Measurements from ENCODE around the gene MAST3.
"Not testable (repeated sequence)": the region's sequence is repeated elsewhere in the genome, so short reads cannot be mapped to it uniquely, and the experiment has no call there.

The MAST3 gene

DNA sequence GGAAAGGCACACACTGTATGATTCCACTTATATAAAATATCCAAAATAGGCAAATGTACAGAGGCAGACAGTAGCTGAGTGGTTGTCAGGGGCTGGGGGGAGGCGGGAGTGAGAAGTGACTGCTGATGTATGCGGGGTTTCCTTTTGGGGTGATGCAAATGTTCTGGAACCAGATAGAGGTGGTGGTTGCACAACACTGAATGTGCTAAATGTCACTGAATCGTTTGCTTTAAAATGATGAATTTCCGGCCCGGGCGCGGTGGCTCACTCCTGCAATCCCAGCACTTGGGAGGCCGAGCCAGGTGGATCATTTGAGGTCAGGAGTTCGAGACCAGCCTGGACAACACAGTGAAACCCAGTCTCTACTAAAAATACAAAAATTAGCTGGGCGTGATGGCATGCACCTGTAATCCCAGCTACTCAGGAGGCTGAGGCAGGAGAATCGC lies 8.5 kb upstream of the MAST3 start:
- peak; percentile 58 to 63 for DNase-seq

- DNase-seq, result no peak
Measured at GRCh38 chr19:18089726-18090125, 7.9 kb upstream of the MAST3 start.

DNA sequence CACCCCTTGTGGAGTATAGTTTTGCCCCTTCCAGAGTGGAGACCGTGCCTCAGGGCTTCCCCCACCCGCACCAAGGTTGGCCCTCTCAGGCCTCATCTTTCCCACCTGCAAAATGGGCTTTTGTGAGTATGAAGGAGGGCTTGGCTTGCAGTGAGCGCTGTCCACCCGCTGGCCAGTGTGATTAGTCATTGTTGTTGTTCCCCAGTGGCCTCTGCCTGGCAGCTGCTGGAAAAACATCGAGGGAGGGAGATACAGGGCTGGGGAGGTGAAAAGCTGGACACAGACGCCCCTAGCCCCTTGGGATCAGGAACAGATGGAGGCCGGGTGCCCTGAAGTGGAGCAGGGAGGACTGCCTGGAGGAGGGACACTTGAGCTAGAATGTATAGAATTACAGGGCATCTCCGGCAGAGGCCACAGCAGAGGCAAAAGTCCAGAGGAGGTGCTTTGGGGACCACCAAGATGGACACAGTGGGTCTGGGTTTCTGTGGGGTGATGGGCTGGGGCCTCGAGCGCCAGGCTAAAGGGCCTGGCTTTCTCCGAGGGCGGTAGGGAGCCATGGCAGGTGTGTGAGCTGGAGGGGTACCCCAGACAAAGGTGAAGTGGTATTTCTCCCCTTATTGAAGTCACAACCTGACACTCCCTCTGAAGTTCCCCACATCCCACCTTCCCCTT lies 6.9 kb upstream of the MAST3 start:
- DNase-seq, result no peak

DNA sequence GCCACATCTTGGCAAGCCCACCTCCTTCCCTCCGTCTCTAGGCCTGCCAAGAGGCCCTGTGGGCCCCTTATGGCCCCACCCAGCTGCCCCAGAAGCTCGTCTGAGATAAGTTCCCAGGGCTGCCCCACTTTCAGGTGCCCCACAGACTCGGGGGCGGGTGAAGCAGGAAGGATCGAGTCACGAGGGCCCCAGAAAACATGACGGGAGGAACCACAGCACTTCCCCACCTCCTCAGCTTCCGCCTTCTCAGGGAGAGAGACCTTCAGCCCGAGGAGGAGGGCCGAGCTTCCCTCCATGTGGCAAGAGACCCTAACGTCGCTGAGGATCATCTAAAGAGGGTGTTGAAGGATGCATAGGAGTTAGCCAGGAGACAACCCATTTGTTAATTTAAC lies 6.4 kb upstream of the MAST3 start:
- DNase-seq, result peak; percentile 85 to 88

DNA sequence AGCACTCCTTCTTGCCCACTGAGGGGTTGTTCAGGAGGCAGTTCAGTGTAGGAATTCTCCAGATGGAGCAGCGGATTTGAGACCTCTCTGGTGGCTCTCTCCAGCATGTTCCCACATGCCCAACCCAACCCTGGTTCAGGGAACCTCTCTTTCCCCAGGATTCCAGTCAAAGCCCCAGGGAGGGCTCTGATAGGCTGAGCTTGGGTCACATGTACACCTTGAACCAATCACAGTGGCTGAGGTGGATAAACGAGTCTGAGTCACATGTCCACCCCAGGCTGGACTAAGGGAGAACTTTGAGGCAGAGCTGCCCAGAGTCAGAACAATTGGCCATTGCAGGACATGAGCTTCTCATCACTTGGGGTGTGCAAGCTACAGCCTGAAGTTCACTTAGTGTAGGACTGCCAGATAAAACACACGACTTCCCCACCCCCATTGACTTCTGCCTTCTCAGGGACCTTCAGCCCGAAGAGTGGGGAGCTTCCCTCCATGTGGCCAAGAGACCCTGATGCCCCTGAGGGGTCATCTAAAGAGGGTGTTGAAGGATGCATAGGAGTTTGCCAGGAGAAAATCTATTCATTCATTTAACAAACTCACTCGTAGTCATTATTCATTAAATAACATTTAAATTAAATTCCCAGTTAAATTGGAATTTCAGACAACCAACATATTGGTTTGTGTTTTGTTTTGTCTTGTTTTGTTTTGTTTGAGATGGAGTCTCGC lies 4.0 kb upstream of the MAST3 start:
- DNase-seq, result no peak

DNA sequence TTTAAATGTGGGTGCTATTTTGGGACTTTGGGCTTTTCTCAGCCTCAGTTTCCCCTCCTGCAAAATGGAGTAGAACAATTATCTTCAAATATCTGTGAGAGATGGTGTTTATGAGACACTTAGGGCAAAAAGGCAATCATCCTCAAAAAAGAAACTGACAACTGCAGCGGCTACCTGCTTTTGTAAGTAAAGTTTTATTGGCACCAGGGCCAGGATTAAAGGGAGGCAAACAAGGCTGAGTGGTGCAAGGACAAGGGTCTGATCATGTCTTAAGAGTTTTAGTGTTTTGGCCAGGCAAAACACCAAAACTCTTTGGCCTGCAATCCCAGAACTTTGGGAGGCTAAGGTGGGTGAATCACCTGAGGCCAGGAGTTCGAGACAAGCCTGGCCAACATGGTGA lies 1.3 kb upstream of the MAST3 start:
- DNase-seq, result no peak

GRCh38 chr19:18097993-18098890 lies 664 bp downstream of the MAST3 start:
- DNase-seq, result no peak

GRCh38 chr19:18098891-18099622 lies 1.5 kb downstream of the MAST3 start:
- DNase-seq, result peak; percentile 45 to 50

- DNase-seq, result no peak
Measured at GRCh38 chr19:18099623-18099995, 2.0 kb downstream of the MAST3 start.

GRCh38 chr19:18100710-18101109 lies 3.1 kb downstream of the MAST3 start:
- DNase-seq, result no peak

GRCh38 chr19:18101268-18101667 lies 3.7 kb downstream of the MAST3 start:
- DNase-seq, result no peak

- no peak for DNase-seq
Measured at GRCh38 chr19:18102916-18103542, 5.5 kb downstream of the MAST3 start.

DNA sequence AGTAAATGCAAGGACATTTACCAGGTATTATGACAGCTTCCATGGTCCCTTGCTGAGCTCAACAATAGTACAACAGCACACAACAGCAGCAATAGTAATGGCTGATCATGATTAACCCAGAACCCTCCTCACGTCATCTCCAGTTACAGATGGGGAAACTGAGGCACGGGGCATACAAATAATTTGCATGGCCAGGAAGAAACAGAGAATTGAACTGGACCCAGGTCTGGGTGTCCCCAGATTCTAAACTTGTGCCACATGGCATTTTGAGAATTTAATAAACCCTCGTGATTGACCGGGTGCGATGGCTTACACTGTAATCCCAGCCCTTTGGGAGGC lies 7.2 kb downstream of the MAST3 start:
- DNase-seq, result no peak

DNA sequence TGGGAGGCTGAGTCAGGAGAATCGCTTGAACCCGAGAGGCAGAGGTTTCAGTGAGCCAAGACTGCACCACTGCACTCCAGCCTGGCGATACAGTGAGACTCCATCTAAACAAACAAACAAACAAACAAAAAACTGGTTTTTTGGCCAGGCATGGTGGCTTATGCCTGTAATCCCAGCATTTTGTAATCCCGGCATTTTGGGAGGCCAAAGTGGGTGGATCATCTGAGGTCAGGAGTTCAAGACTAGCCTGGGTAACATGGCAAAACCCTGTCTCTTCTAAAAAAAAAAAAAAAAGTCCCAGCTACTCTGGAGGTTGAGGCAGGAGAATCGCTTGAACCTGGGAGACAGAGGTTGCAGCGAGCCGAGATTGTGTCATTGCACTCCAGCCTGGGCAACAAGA lies 7.7 kb downstream of the MAST3 start:
- DNase-seq, result not testable (repeated sequence)

GRCh38 chr19:18107235-18107634 lies 9.7 kb downstream of the MAST3 start:
- DNase-seq, result no peak

DNA sequence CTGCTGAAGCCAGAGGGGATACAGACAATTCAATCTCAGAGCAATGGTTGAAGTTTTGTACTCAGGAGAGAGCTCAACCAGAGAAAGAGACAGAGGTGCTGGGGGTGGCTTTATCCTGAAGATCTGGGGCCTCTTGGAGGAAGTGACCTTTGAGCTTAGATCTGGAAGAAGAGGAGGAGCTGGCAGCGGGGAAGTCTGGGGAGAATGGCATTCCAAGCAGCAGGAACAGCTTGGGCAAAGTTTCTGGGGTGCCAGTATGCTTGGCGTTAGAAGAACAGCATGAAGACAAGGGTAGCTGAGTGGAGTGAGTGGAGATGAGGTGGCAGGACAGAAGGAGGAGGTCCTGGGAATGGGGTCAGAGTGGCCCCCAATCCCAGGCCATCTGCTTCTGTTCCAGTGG lies 11.3 kb downstream of the MAST3 start:
- no peak for DNase-seq

GRCh38 chr19:18109341-18109732 lies 11.8 kb downstream of the MAST3 start:
- DNase-seq, result no peak

GRCh38 chr19:18109733-18110608 lies 12.4 kb downstream of the MAST3 start:
- peak; percentile 39 to 47 for DNase-seq

- DNase-seq, result no peak
Measured at GRCh38 chr19:18110609-18111232, 13.1 kb downstream of the MAST3 start.

GRCh38 chr19:18112989-18113478 lies 15.5 kb downstream of the MAST3 start:
- peak; percentile 75 to 84 for DNase-seq

GRCh38 chr19:18113827-18114226 lies 16.2 kb downstream of the MAST3 start:
- DNase-seq, result no peak
